GM10266 (cell line): Measurements from ENCODE around the gene BRAT1.

Experiments
- DNase-seq: peaks from one replicate; pipeline ENCODE4 v3.0.0; 2012; ENCODE audit errors: extremely low spot score
- TF ChIP-seq, protein P1 (sequence below): IDR thresholded peaks from 2 replicates; pipeline ENCODE4 v1.5.1; 2012; ENCODE audit warnings: mild to moderate bottlenecking, low read depth; ENCODE audit not compliant: control insufficient read depth, insufficient read depth; ENCODE audit errors: missing control alignments

BRAT1 gene

GRCh38 chr7:2488272-2488645, 67.1 kb downstream of the BRAT1 start:
- TF ChIP-seq, protein P1, sequence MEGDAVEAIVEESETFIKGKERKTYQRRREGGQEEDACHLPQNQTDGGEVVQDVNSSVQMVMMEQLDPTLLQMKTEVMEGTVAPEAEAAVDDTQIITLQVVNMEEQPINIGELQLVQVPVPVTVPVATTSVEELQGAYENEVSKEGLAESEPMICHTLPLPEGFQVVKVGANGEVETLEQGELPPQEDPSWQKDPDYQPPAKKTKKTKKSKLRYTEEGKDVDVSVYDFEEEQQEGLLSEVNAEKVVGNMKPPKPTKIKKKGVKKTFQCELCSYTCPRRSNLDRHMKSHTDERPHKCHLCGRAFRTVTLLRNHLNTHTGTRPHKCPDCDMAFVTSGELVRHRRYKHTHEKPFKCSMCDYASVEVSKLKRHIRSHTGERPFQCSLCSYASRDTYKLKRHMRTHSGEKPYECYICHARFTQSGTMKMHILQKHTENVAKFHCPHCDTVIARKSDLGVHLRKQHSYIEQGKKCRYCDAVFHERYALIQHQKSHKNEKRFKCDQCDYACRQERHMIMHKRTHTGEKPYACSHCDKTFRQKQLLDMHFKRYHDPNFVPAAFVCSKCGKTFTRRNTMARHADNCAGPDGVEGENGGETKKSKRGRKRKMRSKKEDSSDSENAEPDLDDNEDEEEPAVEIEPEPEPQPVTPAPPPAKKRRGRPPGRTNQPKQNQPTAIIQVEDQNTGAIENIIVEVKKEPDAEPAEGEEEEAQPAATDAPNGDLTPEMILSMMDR, result no peak
- DNase-seq, result no peak
